Measurements from ENCODE around the gene RHEBL1. TPM values are rescaled to one million over a fixed set of nuclear protein-coding genes. Genes with fewer than 3 reads are reported as not detected.

The RHEBL1 gene, protein sequence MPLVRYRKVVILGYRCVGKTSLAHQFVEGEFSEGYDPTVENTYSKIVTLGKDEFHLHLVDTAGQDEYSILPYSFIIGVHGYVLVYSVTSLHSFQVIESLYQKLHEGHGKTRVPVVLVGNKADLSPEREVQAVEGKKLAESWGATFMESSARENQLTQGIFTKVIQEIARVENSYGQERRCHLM
- 3.4 to 4.9 TPM (median 4.2 TPM) in 5 replicates for total RNA-seq (2022; extraction: Qiagen RNA extraction; ENCODE audit: low read depth)

DNA sequence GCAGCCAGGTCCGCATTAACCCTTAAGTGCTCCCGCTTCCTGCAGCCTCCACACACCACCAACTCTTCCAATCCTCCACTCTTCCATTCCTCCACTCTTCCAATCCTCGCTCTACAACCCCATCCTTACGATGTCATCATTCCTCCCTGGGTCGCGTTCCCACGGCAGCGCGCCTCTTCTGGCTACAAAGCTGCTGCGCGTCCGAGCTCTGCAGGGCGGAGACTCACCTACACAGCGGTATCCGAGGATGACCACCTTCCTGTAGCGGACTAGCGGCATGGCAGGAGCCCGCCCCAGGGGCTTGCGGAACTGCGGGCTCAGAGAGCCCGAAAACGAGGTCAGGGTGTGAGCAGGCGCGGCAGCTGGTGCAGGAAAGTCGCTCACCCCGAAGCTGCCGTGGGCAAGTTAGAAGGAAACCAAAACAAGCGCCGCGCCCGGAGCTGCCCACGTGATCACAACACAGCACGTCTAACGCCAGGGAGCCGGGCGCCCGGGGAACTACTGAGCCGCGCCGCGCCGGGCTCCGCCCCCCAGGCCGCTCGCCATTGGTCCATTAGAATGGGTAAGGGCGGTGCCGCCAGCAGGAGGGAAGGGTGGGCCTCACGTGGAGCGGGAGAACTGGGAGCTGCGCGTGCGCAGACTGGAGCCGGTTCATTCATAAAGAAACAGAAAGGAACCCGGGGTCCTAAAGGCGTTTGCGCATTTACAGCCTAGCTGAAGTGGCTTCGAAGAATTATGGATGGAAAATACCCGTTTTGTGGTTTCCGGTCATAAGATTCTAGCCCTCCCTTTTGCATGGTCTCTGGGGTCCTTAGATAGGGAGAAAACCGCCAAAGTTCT lies at the start of gene RHEBL1:
Gene RHEBL1, minus strand, starts transcription at position 473 of the 840 bp plus-strand sequence. Its CDS starts 194 bp downstream, at position 279.

GRCh38 chr12:49110464-49111155 lies 40.8 kb upstream of the RHEBL1 start, which contains the start of gene LMBR1L:
LMBR1L (minus strand) TSS chr12:49110847; CDS start chr12:49110555, 292 bp downstream.

GRCh38 chr12:49094160-49094974 lies 24.6 kb upstream of the RHEBL1 start, which contains the start of gene DHH:
DHH (minus strand) TSS chr12:49094801; CDS start chr12:49094512, 289 bp downstream.

GRCh38 chr12:49060237-49061156 lies 9.3 kb downstream of the RHEBL1 start, which contains the start of gene KMT2D:
KMT2D (minus strand) TSS chr12:49060794; CDS start chr12:49055324, 5,470 bp downstream.

GRCh38 chr12:49018261-49019119 lies 51.3 kb downstream of the RHEBL1 start, which contains the start of gene PRKAG1:
PRKAG1 (minus strand) TSS chr12:49018776; CDS start chr12:49018740, 36 bp downstream.

Other genes starting within 250 kb of the RHEBL1 start
- gene DDX23, start 217.8 kb downstream of the RHEBL1 start, total RNA-seq (2022; extraction: Qiagen RNA extraction; ENCODE audit: low read depth): 71.7 to 79.1 TPM (median 78.2 TPM) in 5 replicates
- gene RND1, start 204.1 kb downstream of the RHEBL1 start, total RNA-seq (2022; extraction: Qiagen RNA extraction; ENCODE audit: low read depth): 4.3 to 9.8 TPM (median 8.0 TPM) in 5 replicates
- gene FKBP11, start 144.5 kb downstream of the RHEBL1 start, total RNA-seq (2022; extraction: Qiagen RNA extraction; ENCODE audit: low read depth): 49.5 to 64.1 TPM (median 58.9 TPM) in 5 replicates
- 103 to 164 TPM (median 149 TPM) in 5 replicates for gene ARF3, start 112.5 kb downstream of the RHEBL1 start, total RNA-seq (2022; extraction: Qiagen RNA extraction; ENCODE audit: low read depth)
- 1.5 to 2.5 TPM (median 2.1 TPM) in 5 replicates for gene WNT10B, start 98.2 kb downstream of the RHEBL1 start, total RNA-seq (2022; extraction: Qiagen RNA extraction; ENCODE audit: low read depth)
- 0.24 TPM in 1 of 5 replicates, not detected in the others for gene WNT1, start 91.7 kb downstream of the RHEBL1 start, total RNA-seq (2022; extraction: Qiagen RNA extraction; ENCODE audit: low read depth)
- 0.48 to 0.78 TPM (median 0.74 TPM) in 5 replicates for gene DDN, start 70.6 kb downstream of the RHEBL1 start, total RNA-seq (2022; extraction: Qiagen RNA extraction; ENCODE audit: low read depth)
- 38.1 to 44.3 TPM (median 40.4 TPM) in 5 replicates for gene PRKAG1, start 51.2 kb downstream of the RHEBL1 start, total RNA-seq (2022; extraction: Qiagen RNA extraction; ENCODE audit: low read depth)
- gene KMT2D, start 9.2 kb downstream of the RHEBL1 start, total RNA-seq (2022; extraction: Qiagen RNA extraction; ENCODE audit: low read depth): 29.9 to 39.0 TPM (median 36.8 TPM) in 5 replicates
- gene DHH, start 24.8 kb upstream of the RHEBL1 start, total RNA-seq (2022; extraction: Qiagen RNA extraction; ENCODE audit: low read depth): 0.03 TPM in 1 of 5 replicates, not detected in the others
- 11.9 to 19.3 TPM (median 15.0 TPM) in 5 replicates for gene LMBR1L, start 40.9 kb upstream of the RHEBL1 start, total RNA-seq (2022; extraction: Qiagen RNA extraction; ENCODE audit: low read depth)
- 2,278 to 2,452 TPM (median 2,334 TPM) in 5 replicates for gene TUBA1B, start 61.4 kb upstream of the RHEBL1 start, total RNA-seq (2022; extraction: Qiagen RNA extraction; ENCODE audit: low read depth)
- 177 to 211 TPM (median 198 TPM) in 5 replicates for gene TUBA1A, start 119.1 kb upstream of the RHEBL1 start, total RNA-seq (2022; extraction: Qiagen RNA extraction; ENCODE audit: low read depth)
- 1,619 to 2,061 TPM (median 1,698 TPM) in 5 replicates for gene TUBA1C, start 195.1 kb upstream of the RHEBL1 start, total RNA-seq (2022; extraction: Qiagen RNA extraction; ENCODE audit: low read depth)
- gene PRPH, start 225.2 kb upstream of the RHEBL1 start, total RNA-seq (2022; extraction: Qiagen RNA extraction; ENCODE audit: low read depth): 1.6 to 2.1 TPM (median 2.0 TPM) in 5 replicates

All from A549 treated with GW870086 at 1 μM for 4 hours (cell line).